HEK293 (cell line): ENCODE data around the gene PRAMEF18.
"Not testable (repeated sequence)": the region's sequence is repeated elsewhere in the genome, so short reads cannot be mapped to it uniquely, and the experiment has no call there.

Source experiments
- ZEB2 ChIP-seq: fragments of 450-650 bp; formaldehyde crosslinking; IDR thresholded peaks from 2 replicates; pipeline ENCODE4 v1.5.1; 2016; ENCODE audit warnings: missing biosample characterization, missing genetic modification characterization
- ZFHX2 ChIP-seq: fragments of 450-650 bp; formaldehyde crosslinking; conservative IDR thresholded peaks from 2 replicates; pipeline ENCODE4 v1.5.1; 2016; ENCODE audit warnings: missing biosample characterization, missing genetic modification characterization
- ZFP3 ChIP-seq: fragments of 450-650 bp; formaldehyde crosslinking; IDR thresholded peaks from 2 replicates; pipeline ENCODE4 v1.5.1; 2016; ENCODE audit warnings: low read depth, missing biosample characterization, missing genetic modification characterization
- ZFP41 ChIP-seq: fragments of 450-650 bp; formaldehyde crosslinking; IDR thresholded peaks from 2 replicates; pipeline ENCODE4 v1.5.1; 2016; ENCODE audit warnings: missing biosample characterization, missing genetic modification characterization, borderline replicate concordance
- ZNF248 ChIP-seq: fragments of 450-650 bp; formaldehyde crosslinking; IDR thresholded peaks from 2 replicates; pipeline ENCODE4 v1.5.1; 2017; ENCODE audit warnings: missing biosample characterization, missing genetic modification characterization
- TF ChIP-seq, protein P1 (sequence below): fragments of 450-650 bp; formaldehyde crosslinking; IDR thresholded peaks from 2 replicates; pipeline ENCODE4 v1.5.1; 2016; ENCODE audit warnings: missing biosample characterization, missing genetic modification characterization

DNA sequence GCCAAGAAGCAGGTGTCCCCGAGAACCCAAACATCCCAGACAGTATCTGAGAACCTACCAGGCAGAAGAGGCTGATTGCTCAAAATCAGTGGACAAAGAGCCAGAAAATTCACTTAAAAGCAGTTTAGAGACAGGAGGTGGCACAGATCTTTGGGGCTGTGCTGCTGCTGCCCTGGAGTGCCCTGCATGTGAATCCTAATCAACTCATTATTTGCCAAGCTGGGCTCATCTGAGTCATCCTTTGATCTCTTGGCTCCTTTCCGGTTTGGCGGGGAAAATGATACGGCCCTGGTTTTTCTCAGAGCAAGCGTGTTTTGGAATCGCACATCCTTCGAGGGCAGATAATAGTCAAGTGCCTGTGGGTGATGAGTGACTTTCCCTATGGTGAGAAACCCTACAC is 9.3 kb downstream of the PRAMEF18 start:
- TF ChIP-seq, protein P1, sequence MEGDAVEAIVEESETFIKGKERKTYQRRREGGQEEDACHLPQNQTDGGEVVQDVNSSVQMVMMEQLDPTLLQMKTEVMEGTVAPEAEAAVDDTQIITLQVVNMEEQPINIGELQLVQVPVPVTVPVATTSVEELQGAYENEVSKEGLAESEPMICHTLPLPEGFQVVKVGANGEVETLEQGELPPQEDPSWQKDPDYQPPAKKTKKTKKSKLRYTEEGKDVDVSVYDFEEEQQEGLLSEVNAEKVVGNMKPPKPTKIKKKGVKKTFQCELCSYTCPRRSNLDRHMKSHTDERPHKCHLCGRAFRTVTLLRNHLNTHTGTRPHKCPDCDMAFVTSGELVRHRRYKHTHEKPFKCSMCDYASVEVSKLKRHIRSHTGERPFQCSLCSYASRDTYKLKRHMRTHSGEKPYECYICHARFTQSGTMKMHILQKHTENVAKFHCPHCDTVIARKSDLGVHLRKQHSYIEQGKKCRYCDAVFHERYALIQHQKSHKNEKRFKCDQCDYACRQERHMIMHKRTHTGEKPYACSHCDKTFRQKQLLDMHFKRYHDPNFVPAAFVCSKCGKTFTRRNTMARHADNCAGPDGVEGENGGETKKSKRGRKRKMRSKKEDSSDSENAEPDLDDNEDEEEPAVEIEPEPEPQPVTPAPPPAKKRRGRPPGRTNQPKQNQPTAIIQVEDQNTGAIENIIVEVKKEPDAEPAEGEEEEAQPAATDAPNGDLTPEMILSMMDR (tag by site-specific recombination) = not testable (repeated sequence)
- not testable (repeated sequence) for TF ChIP-seq ZEB2, ZFHX2, ZFP3, ZFP41, ZNF248 (tag by site-specific recombination)
